Measurements from ENCODE around the gene PSG7.
"Not testable (repeated sequence)": the region's sequence is repeated elsewhere in the genome, so short reads cannot be mapped to it uniquely, and the experiment has no call there.

Gene PSG7

DNA sequence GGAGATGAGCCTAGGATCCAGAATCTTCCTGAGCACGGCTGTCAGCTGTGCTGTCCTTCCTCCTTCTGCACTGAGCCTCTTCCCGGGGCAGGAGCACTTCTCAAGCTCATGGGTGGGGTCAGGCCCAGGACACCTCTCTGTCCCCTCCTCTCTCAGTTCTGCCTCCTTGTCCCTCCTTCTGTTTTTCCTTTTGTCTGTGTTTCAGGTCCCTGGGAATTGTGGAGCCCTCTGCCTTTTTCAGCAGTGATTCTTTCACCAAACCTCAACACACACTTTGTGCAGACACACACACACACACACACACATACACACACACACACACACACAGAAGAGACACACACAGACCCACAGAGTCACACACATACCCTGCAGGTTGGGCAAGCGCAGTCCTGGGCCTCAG is at the start of gene PSG7:
TSS of gene PSG7 (minus strand) at position 101 of the 400 bp plus-strand sequence. CDS start 131 bp downstream, outside the sequence.
- DNase-seq, result not testable (repeated sequence)

GRCh38 chr19:42985588-42985987 is 48.6 kb upstream of the PSG7 start:
- no peak for DNase-seq

DNA sequence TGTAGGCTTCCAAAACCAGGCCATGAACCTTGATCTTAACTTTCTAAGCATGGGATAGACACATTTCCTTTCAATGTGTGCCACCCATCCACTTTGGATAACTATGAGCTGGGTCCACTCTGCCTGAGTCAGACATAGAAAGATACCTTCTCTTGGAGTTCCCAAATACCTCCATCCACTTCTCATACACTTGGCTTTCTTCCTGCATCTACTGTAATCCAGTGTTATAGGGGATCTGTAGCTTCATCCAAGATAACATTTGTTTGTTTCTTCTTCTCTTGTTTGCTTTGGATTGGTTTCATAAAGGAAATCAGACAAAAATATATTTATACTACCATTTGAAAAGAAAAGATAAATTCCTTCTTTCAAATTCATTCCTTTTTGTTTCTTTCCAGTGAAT is 45.1 kb upstream of the PSG7 start:
- DNase-seq, result not testable (repeated sequence)

GRCh38 chr19:42971451-42971850 is 34.4 kb upstream of the PSG7 start:
- not testable (repeated sequence) for DNase-seq

GRCh38 chr19:42965176-42965575 is 28.2 kb upstream of the PSG7 start:
- no peak for DNase-seq

DNA sequence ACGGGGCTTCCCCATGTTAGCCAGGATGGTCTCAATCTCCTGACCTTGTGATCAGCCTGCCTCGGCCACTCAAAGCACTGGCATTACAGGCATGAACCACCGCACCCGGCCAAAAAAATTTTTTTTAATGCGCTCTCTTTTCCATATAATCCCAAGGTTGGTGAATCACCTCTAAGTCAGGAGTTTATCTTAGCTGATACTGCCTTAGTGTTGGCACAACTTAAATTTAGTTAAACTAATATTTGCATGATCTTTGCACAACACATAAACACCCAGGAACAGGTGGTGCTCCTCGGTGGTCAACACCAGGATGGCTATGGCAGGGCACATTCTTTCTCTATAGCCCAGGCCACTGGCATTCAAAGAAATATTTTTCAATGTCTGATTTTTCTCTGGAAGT is 24.1 kb upstream of the PSG7 start:
- no peak for DNase-seq

DNA sequence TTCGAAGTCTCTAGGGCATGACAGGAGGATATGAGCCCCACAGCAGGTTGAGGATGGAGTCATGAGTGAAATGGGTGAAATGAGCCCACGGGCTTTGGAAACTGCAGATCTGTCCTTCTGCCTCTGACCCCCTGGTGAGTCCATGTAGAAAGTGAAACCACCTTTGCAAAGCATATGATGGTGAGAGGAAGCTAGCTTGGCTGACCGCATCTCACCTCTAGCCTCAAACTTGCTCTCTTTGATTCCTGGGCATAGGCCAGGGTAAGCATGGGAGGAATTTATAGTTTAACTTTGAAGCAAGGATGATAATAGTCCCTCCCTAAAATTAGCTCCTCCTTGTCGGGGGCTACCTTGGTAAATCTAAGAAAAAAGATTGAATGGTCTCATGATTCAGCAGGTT is 15.1 kb upstream of the PSG7 start:
- DNase-seq, result not testable (repeated sequence)

DNA sequence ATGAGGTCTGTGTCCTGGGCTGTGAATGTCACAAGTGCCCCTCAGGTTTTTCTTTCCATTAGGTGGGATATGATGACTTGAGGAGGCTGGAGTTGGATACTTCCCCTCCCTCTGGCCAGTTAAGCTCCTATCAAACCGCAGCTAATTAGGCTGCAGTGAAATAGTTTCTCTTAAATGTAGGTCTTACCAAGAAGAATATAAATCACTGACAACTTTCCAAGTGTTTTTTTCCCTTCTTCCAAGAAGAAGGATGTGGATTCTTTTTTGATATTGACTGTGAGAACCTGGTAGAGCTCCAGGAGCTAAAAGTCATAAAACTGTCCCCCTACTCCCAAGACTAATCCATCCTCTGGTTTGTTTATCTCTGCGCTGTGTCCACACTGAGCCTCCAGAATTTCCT is 14.5 kb upstream of the PSG7 start:
- DNase-seq, result not testable (repeated sequence)

- DNase-seq, result no peak
Observed at GRCh38 chr19:42942187-42942789, 5.3 kb upstream of the PSG7 start.

DNA sequence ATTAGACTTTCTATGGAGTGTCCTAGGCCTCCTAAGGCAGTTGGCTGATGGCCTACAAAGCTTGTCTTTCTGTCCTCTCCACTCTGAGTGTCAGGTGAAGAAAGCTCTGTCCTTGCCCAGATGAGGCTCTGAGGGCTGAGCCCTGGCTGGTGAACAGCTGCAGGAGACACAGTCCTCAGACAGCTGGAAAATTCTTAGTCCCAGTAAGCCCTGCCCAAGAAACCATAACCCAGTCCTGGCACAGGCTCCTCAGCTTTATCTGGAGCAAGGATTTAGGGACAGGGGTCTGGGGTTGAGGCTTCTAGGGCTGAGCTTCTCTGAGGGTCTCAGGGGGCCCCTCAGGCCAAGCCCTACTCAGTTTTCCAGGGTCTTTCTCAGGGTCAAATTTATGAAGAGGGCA is 2.3 kb downstream of the PSG7 start:
- DNase-seq, result not testable (repeated sequence)

DNA sequence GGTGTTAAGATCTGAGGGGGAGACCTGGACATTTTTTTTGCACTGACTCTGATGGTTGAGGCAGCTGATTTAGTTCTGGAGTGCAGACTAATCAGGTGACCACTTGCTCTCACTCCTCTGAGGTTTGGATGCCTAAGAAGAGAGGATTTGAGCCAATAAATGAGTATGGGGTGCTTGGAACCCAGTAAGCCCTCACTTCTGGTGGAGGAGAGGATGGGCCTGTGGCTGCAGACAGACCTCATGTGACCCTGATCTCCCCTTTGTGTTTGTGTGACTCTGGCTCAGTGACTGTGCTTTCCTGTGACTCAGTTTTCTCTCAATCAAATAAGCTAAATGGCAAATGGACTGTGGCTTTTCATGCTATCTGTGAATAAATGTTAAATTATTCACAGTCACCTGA is 2.8 kb downstream of the PSG7 start:
- not testable (repeated sequence) for DNase-seq

DNA sequence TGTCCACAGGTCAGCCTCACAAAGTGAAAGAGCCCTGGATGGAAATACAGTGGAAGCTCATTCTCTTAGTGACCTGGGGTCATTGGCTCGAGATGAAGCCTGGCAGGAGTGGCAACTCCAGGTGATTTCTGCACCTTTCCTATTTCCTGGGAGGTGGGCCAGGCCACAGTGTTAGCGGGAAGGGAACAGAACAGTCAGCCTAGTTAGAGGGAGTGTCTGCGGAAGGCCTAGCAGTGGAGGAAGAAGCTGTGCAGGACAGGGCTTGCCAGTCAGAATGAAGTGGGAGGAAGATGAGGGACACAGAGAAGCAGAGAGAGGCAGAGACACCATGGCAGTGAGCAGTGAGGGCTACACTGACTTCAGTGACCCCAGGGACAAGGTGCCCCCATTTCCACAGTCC is 3.6 kb downstream of the PSG7 start:
- DNase-seq, result not testable (repeated sequence)

GRCh38 chr19:42932485-42933101 is 4.4 kb downstream of the PSG7 start:
- not testable (repeated sequence) for DNase-seq

- not testable (repeated sequence) for DNase-seq
Observed at GRCh38 chr19:42930214-42930613, 6.8 kb downstream of the PSG7 start.

DNA sequence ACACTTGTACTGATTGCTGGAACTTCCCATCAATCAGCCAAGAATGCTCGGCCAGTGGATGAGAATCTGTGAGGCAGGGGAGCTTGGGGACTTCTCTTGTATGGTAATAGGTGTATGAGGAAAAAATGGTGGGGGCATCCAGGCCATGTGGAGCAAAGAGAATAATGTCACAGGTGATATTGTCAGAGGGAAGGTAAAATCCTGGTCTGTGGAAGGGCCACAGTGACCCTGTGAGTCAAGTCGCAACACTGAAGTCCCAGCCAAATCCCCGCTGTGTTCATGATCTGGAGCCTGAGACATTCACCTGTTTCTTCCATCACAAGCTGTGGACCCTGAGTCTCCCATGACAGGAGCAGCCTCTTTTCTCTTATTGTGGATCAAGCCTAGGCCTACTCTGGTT is 8.1 kb downstream of the PSG7 start:
- no peak for DNase-seq

DNA sequence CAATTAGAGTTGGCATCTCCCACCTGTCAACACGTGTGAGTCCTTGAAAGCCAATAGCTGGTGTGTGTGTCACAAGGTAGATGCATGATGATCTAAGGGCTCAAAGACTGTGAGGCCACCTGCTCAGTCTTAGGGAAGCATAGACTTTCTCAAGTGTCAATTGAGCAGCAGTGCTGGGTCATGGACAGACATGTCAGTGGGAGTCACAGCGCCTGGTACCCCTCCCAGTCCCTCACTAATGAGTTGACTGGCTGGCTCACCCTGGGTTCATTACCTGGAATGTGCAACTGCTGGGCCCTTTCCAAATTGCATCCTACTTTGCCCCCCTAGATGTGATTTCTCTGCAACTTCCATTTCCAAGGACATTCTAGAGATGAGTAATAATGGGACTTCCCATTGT is 10.2 kb downstream of the PSG7 start:
- no peak for DNase-seq

DNA sequence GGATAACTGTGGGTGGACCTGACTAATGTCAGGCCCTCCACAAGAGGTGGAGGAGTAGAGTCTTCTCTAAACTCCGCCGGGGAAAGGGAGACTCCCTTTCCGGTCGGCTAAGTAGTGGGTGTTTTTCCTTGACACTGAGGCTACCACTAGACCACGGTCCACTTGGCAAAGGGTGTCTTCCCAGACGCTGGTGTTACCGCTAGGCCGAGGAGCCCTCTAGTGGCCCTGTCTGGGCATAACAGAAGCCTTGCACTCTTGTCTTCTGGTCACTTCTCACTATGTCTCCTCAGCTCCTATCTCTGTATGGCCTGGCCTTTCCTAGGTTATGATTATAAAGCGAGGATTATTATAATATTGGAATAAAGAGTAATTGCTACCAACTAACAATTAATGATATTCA is 13.9 kb downstream of the PSG7 start:
- DNase-seq, result not testable (repeated sequence)

GRCh38 chr19:42920971-42921370 is 16.0 kb downstream of the PSG7 start:
- DNase-seq, result not testable (repeated sequence)

GRCh38 chr19:42919757-42920079 is 17.3 kb downstream of the PSG7 start:
- no peak for DNase-seq

DNA sequence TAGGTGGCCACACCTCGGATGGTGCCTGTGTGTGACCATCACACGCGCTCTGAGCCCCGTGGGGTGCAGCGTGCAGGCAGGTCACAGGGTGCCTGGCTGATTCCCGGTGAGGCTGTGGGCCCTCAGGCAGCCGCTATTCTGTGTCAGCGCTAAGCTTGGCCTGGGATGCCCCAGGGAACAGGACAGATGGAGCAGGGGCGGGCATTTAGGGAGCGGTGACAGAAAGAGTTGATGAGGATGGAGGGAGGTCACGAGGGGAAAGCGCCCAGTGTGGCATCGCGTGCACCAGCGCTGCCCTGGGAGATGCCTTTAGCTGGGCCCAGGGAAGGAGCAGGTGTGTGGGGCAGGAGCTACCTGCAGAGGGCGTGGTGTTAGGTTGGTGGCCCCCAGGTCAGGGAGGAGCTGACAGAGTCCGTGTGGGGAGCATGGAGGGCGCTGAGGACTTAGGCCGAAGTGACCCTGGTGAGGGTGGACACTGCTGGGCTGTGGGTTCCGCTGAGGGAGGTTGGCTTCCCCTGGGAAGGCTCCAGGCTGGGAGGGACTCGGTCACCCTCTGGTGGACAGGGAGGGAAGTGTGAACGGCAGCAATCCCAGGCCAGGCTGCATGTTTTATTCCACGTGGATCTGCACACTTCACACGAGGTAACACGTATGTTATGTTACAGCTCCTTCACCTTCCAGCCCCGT is 17.8 kb downstream of the PSG7 start:
- not testable (repeated sequence) for DNase-seq

GRCh38 chr19:42918377-42919069 is 18.5 kb downstream of the PSG7 start:
- not testable (repeated sequence) for DNase-seq

GRCh38 chr19:42917634-42918033 is 19.4 kb downstream of the PSG7 start, which contains the start of gene PSG6:
Gene PSG6, minus strand, starts transcription at chr19:42917894. Its CDS starts 102 bp downstream, at chr19:42917792.
- not testable (repeated sequence) for DNase-seq

- not testable (repeated sequence) for DNase-seq
Observed at GRCh38 chr19:42916931-42917330, 20.1 kb downstream of the PSG7 start.

GRCh38 chr19:42913516-42913915 is 23.5 kb downstream of the PSG7 start:
- not testable (repeated sequence) for DNase-seq

Measured in NCI-H524 treated with DMSO at 0.1 percent for 48 hours (cell line).